NB4 (cell line): Measurements from ENCODE around the gene KIDINS220.
"Not testable (repeated sequence)": the region's sequence is repeated elsewhere in the genome, so short reads cannot be mapped to it uniquely, and the experiment has no call there.

Experiments used
- DNase-seq: peaks from one replicate; pipeline ENCODE4 v3.0.0; 2010; ENCODE audit warnings: low read depth
- H3K4me3 ChIP-seq: one replicate; pipeline ENCODE4 v1.5.1; 2011; ENCODE audit warnings: mild to moderate bottlenecking, low read depth, low read length, moderate library complexity
- MYC ChIP-seq: IDR thresholded peaks from 2 replicates; pipeline ENCODE4 v1.6.1; 2011; ENCODE audit warnings: low read depth, low read length
- POLR2A ChIP-seq: IDR thresholded peaks from 2 replicates; pipeline ENCODE4 v1.6.1; 2011; ENCODE audit warnings: mild to moderate bottlenecking; ENCODE audit not compliant: insufficient read length; ENCODE audit errors: extremely low read depth
- TF ChIP-seq, protein P1 (sequence below): IDR thresholded peaks from 2 replicates; pipeline ENCODE4 v1.6.1; 2011; ENCODE audit warnings: low read depth, low read length
- TF ChIP-seq, protein P2 (sequence below): IDR thresholded peaks from one replicate; pipeline ENCODE4 v1.5.1; 2012; ENCODE audit warnings: low read depth, low read length

Gene KIDINS220

DNA sequence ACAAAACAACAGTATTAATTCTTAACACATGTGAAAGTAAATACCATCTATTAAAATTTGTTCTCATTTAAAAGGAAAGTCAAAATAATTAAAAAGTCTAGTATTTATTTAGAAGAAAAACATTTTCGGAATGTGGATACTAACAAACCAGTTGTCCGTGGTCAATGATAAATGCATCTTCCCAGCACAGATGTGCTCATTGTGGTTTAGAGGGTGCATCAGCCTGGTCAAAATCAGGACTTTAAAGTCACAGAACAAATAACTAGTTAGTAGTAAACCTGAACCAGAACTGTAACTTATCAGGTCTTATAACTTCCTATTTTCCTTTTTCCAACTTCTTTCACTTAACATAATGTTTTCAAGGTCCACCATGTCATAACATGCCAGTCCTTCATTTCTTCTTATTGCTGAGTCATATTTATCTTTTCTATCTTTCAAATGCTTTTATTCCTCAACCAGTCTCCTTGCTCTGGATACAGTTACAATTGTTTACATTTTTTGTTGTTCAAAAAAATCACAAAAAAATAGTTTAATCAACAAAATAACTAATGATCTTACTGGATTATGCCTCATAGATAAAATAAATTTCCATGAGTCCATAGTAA is 99.7 kb downstream of the KIDINS220 start:
- DNase-seq, result no peak

DNA sequence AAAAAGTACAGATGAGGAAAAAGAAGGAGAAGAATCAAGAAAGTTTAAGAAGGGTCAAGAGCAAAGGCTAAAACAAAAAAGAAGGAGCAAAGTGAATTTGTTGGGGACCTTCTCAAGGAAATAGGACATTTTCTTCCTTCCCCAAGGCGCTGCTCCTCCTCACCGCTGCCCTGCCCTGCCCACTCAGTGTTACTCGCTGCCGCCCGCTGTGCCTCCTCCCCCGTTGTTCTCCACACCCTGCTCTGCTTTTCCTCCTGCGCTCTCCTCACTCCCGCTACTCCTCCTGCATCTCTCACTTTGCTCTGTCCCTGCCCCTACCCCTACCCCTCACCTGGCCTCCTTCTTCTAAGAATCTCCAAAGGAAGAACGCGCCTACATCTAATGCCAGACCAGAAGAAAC is 104.8 kb downstream of the KIDINS220 start:
- DNase-seq, result no peak
- TF ChIP-seq, protein P1, sequence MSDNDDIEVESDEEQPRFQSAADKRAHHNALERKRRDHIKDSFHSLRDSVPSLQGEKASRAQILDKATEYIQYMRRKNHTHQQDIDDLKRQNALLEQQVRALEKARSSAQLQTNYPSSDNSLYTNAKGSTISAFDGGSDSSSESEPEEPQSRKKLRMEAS, result no peak
- TF ChIP-seq, protein P2, sequence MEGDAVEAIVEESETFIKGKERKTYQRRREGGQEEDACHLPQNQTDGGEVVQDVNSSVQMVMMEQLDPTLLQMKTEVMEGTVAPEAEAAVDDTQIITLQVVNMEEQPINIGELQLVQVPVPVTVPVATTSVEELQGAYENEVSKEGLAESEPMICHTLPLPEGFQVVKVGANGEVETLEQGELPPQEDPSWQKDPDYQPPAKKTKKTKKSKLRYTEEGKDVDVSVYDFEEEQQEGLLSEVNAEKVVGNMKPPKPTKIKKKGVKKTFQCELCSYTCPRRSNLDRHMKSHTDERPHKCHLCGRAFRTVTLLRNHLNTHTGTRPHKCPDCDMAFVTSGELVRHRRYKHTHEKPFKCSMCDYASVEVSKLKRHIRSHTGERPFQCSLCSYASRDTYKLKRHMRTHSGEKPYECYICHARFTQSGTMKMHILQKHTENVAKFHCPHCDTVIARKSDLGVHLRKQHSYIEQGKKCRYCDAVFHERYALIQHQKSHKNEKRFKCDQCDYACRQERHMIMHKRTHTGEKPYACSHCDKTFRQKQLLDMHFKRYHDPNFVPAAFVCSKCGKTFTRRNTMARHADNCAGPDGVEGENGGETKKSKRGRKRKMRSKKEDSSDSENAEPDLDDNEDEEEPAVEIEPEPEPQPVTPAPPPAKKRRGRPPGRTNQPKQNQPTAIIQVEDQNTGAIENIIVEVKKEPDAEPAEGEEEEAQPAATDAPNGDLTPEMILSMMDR, result no peak
- TF ChIP-seq POLR2A (no peak), MYC (no peak)
- H3K4me3 ChIP-seq, result no peak overlapping the region

More for the DNA sequence above, 99.7 kb downstream of the KIDINS220 start:
- no peak overlapping the region for H3K4me3 ChIP-seq
- TF ChIP-seq, protein P1, result no peak
- TF ChIP-seq, protein P2, result no peak
- TF ChIP-seq POLR2A, result no peak
- TF ChIP-seq MYC, result no peak

DNA sequence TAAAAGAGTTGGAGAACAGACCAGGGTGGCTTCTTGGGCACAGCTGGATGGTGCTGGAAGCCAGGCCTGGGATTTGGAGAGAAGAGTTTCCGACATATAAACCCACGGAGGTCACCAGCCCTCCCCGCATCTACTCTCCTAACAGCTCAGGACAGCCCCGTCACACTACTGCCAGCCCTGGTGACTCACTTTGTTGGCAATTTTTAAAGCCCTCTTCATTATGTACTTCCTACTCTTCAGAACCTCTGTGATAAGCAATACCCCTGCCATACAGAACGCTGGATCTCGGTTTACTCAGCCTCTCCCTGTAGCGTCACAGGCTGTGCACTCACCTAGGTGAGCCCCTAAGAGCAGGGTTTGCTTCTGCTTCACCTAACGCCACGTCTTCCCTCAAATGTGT is 107.5 kb downstream of the KIDINS220 start:
- H3K4me3 ChIP-seq, result no peak overlapping the region
- TF ChIP-seq POLR2A (no peak), MYC (no peak)
- TF ChIP-seq, protein P1, result no peak
- TF ChIP-seq, protein P2, result no peak
- DNase-seq, result no peak

DNA sequence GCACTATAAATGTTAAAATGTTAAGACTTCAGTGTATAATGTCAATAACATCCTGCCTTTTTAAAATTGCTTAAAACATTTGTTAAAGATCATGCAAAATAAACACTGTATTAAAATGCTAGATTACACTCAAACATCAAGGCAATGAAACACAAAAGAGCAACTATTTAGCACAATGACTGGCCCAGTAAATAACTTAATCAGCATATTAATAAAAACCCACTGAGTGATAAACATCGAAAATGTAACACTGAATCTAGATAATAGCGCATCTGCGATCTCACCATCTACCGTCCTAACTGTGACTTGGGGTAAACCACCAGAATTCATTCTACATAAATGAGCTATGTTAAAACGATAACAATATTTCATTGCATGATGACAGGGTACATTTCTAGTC is 108.3 kb downstream of the KIDINS220 start:
- not testable (repeated sequence) for H3K4me3 ChIP-seq, DNase-seq

DNA sequence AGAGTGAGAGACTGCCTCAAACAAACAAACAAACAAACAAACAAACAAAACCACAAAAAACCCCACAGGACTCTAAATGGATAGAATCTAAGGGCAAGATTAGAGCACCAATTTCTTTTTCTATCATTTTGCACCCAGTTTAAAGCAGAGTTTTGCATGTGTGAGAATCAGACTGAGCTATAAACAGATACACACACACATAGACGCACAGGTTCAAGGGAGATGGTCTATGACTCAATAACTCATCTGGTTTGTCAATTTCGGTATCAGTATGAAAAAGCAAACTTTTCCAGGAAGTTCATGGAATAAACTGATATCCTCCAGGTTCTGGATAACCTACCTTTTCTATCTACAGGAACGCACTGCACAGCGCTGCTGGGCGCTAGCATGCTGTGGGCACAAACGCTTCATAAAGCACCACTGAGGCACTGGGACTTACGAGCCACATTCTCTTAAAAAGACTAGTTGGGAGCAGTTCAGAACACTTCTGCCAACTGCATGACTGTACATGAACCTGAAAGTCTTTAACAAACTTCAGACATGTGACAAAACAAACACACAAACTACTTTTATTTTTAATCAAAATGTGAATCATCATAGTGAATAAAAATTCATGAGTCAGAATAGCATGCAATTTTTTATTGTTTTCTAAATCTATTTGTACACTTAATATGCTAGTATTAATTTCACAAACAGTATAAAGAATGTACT is 109.0 kb downstream of the KIDINS220 start:
- no peak for TF ChIP-seq POLR2A
- TF ChIP-seq, protein P2, result no peak
- TF ChIP-seq, protein P1, result no peak
- TF ChIP-seq MYC, result no peak
- no peak for DNase-seq
- H3K4me3 ChIP-seq, result no peak overlapping the region

DNA sequence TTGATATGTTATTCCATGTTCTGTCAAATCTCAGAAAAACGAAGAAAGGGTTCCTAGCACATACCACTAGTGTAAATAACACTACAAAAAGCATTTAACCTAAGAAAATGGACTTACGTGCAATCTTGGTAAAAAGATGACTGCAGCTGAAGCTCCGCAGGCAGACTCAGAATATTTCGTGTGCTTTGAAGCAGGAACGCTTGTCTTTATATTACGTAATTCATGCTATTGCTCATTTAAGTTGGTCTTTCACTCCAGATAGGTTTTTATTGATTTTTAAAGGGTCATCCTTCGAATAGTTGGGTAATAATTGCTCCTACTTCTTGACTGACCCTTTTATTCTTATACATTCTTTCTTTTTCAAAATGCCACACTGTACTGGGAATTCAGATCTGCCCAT is 111.6 kb downstream of the KIDINS220 start:
- no peak for DNase-seq
- no peak overlapping the region for H3K4me3 ChIP-seq
- TF ChIP-seq, protein P1, result no peak
- TF ChIP-seq, protein P2, result no peak
- TF ChIP-seq MYC (no peak), POLR2A (no peak)
